NCI-H2227 (cell line): ENCODE results near the gene ZBTB20.

Experiments
- DNase-seq: peaks from one replicate; lab custom pipeline; 2025; ENCODE audit not compliant: unreplicated experiment; lab: John Stamatoyannopoulos, UW

Gene ZBTB20

DNA sequence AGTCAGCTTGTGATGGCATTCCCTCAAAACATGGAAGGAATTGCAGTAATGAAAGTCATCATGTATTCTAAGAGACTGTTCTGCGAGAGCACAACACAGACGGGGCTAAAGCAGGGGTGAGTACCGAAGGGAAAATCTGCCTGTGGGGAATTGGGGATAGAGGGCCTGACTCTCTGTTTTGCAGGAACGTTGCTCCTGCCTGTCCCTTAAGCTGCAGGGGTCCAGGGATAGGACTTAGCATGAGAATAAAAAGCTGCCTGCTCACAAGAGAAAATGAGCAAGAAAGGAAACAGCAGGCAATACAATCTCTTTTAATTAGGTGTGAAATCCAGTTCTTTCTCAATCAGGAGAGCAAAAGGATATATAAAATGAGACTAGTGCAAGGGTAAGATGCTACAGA is 791.0 kb downstream of the ZBTB20 start:
- DNase-seq: no peak

DNA sequence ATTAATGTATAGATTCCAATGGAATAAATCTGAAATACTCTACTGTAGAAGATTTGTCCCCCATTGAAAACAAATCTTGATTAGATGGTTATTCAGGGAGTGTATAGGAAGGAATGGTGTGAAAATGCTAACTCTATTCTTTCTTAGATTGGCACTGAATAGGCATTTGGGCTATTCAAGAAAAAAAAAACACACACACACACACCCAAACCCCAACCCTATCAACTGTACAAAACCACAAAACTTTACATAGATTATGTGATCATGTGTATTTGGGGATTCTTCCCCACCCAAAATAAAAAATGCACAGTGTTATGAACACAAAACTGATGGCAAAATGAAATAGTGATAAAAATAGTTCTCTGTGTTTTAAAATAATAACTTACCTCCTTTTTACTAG is 791.4 kb downstream of the ZBTB20 start:
- no peak for DNase-seq

DNA sequence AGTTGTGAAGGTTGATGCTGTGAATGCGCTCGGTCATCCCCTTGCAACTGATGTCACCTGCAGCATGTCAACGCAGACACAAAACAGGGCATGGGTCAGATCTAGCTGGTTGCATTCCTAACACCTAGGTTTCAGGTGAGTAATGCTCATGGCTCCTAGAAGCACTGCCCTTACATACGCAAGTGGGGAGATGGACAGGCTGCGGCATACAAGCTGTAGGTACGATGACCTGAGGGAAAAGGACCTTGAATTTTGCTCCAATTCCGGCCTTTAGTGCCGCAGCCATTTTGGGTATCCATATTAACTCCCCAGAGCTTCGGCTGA is 795.3 kb downstream of the ZBTB20 start:
- no peak for DNase-seq

GRCh38 chr3:114351123-114351821 is 795.8 kb downstream of the ZBTB20 start:
- DNase-seq: no peak

DNA sequence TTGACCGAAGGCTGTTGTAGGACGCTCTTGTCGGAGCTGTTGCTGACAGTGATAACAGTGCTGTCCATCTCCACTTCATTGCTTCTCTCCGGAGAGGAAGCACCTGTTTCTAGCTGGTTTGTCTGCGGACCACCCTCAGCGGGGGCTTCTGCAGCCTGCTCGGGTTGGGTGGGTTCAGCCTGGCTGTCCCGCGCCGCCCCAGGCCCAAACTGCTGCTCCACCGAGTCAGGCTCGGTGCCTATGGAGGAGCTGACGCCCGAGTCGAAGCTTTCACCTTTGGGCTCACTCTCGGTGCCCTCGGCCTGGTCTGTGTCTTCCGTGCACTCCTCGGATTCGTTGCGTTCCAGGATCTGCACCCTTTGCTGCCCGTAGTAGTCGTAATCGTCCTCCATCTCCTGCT is 796.4 kb downstream of the ZBTB20 start:
- no peak for DNase-seq

GRCh38 chr3:114350271-114350670 is 796.8 kb downstream of the ZBTB20 start:
- no peak for DNase-seq

DNA sequence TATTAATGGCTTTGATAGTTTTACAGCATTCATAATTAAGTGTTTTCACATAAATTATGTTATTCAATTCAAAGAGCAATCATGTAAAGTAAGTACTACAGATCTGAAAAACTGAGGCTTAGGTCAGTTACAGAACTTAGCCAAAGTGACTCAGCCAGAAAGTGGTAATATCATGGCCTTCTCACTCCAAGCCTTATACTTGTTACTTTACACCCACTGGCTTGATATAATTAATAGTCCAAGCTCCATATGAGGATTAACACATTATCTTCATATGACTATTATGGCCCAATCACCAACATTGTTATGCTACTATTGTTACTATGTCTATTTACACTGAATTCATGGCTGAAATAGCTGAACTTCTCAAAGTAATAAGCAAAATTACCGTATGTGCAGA is 802.6 kb downstream of the ZBTB20 start:
- no peak for DNase-seq

GRCh38 chr3:114338651-114339357 is 808.3 kb downstream of the ZBTB20 start:
- DNase-seq: no peak

DNA sequence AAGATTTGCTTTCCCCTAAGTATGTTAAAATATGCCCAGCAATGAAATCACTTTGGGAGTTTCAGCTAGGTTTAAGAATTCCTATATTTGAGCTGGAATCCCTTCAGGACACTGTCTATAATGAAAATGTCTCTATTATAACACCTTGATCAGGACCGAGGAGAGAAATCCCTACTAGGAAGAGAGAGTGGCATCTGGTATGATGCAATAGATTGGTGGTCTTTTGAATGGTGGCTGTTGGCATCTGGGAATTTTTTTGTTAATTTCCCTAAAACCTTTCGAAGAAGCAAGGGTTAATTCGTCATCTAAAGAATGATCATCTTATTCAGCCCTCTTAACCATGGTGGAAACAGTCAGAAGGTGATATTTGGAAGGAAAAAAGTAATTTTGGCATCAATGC is 810.2 kb downstream of the ZBTB20 start:
- no peak for DNase-seq

DNA sequence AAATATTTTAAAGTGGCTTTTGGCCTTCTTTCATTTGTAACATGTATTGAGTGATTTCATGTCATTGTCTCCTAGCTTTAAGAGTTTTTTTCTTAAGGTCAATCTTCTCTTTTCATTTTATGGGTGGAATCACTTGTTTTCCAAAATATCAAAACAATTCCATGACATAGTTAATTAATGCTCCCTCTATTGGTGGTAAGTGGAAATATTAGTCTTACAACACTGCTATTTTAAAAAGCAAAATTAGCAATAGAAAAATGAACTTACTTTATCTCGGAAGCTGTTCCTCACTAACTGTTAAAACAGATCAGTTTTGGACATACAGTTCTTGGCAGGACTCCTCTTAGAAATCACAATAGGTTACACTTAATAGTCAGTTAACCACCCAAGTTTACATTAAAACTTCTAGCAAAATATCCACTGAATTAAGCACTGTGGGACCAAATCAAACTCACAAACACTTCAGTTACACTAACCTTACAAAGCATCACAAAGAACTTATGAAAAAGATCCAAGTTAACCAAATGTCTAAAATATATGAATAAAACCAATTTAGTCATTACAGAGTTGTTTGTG is 810.9 kb downstream of the ZBTB20 start:
- DNase-seq: no peak

DNA sequence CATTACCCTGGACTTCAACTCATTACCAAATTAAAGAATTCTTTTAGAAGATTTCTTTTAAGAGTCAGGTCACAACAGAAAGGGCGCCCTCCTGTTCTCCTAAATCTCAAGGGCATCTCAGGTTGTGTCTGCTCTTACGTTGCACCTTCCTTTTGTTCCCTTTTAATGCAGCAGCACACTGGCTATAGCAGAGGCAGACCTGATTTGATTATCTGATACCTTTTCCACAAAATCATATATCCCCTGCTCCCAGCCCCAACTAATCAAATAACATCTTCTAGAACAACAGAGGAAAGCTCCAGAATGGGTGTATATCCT is 813.2 kb downstream of the ZBTB20 start:
- DNase-seq: no peak

DNA sequence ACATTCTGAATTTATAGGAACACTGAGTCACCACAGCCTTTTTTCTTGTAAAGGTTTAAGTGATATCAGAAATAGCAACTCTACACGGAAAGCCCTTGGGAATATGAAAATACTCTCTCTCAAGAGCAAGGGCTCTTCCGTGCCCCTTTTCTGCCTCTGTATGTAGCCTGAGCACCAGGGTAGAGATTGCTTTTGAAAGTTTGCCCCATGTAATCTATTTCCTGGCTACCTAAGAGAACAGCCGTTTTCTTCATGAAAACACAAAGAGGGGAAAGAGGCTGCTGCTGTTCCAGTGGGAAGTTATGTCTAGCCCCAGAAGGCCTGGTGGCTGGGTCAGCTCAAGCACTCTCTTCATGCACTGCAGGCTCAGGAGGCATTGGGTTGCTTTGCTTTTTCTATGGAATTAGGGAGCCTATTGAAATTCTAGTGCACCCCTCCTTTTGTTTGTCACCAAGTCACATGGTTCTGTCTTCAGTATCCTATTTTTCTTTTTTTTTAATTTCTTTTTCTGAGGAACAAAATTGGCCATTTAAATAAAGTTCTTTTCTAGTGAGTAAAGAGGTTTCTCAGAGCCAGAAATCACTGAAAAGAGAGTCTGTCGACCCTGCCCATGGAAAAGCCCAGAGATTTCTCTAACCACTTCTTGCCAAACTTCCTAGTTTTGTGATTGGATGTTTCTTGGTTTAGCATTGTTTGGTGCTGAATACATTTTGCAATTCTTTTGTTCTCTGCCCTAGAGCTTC is 813.7 kb downstream of the ZBTB20 start:
- no peak for DNase-seq

DNA sequence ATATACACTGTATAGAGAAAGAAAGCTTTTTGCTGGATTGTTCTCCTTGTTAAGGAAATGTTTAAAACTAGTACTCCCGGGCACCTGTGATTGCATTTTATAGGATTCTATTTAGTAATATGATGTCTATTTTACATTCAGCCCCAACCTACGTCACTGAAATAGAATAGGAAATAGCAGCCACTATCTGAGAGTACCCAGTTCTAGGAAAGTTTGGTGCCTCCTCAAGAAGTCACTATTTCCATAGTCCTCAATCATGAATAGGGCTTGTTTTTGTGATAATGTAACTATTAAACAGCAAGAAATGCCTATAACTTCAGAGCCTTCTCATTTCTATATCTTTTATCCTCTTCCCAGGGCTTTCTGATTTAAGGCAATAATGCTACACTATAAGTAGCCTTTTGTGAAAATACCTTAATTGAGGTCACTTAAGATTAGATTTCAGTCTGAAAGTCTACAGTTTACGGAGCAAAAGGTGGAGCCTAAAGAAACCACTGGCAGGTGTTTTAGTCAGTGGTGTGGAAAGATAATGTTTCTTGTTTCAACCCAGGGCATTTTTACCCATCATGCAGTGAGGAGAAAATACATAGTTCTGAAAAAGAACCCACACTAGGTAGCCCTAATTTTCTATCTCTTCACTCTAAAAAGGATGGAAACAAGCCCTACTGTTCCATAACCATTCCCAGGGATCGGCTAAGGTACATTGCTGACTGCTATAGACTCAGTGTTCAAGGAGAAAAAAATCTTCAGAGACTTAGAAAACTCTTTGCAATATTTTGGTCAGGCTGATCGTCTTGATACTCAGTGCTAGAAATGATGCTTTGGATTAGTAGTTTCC is 814.5 kb downstream of the ZBTB20 start:
- no peak for DNase-seq

GRCh38 chr3:114331710-114332109 is 815.4 kb downstream of the ZBTB20 start:
- DNase-seq: no peak

DNA sequence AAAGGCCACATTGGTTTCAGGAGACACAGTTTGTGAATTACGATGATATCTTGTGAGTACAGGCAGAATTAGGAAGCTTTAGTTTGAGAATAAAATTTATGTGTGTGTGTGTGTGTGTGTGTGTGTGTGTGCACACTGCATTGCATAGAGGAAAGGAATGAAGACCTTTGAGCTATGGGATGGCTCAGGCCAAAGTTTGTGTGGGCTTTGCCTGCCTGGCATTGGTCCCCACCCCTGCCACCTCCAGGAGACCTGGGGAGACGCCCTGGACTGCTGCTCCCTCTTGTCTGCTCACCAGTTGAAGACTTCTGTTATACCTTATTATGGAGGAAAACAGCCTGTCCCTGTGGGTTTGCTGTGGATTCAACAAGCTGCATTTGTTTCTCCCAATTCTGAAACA is 816.1 kb downstream of the ZBTB20 start:
- DNase-seq: no peak

- DNase-seq: no peak
Observed at GRCh38 chr3:114329823-114330222, 817.3 kb downstream of the ZBTB20 start.

GRCh38 chr3:114328345-114328744 is 818.7 kb downstream of the ZBTB20 start:
- no peak for DNase-seq

DNA sequence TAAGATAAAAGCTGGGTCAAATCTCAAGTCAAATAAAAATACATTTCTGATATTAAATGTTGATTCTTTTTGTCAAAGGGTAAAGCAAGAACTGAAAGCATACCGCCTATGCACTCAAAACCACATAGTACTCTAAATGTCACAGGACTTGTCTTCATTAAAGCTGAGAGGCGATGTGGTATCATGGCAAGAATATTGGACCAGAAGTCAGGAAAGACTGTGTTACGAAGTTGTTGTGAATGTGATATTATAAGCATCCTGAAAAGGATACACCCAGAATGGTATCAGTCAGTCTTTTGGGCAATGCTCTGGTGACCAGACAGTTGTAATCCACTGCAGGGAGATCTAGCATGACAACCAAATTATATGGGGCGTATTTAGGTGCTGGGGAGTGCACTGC is 819.4 kb downstream of the ZBTB20 start:
- no peak for DNase-seq

GRCh38 chr3:114323546-114324254 is 823.4 kb downstream of the ZBTB20 start:
- DNase-seq: no peak

DNA sequence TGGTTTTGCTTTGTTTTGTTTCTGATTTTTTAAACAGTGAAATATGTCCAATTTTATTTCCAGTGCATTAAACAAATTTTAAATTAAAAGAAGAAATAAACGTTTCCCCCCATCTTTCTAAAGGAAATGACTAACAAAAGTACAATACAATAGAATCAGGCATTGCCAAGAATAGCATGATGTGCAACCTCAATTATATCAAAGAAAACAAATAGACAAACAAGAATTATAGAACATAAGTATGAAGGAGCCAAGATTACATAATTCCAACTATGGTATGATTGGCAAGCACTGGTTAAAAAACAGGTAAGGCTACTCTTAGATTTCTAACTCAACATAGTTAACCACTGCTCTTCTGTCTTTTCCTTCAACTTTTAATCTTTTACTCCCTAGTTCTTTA is 826.8 kb downstream of the ZBTB20 start:
- no peak for DNase-seq

DNA sequence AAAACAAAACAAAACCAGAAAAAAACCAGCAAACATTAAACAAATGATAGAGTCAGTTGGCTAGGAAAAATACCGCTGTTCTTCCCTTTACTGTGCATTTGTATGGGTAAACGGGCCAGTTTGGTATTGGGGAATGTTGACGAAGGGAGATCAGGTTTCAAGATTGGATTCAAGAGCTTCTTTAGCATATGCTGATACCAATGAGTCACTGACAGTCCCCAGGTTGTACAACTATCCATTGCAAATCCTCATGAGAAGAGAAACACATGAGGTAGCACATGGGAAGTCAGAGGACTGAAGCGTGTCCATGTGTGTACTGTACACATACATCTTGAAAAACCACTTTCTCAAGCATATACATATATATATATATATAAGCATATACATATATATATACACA is 827.6 kb downstream of the ZBTB20 start:
- no peak for DNase-seq
